Skeletal muscle cell (primary cell): Measurements from ENCODE around the gene CARD11.

ENCODE experiments used
- DNase-seq: peaks from one replicate; pipeline ENCODE4 v3.0.0-alpha.2; 2010; ENCODE audit warnings: low read depth
- H3K4me3 ChIP-seq: 2 replicates; pipeline ENCODE4 v1.5.1; 2011; ENCODE audit warnings: low read depth, mild to moderate bottlenecking, control low read depth, low read length, moderate library complexity

The CARD11 gene

GRCh38 chr7:2897023-2897422 lies 146.6 kb downstream of the CARD11 start:
- DNase-seq: no peak
- no peak overlapping the region for H3K4me3 ChIP-seq

- no peak for DNase-seq
- no peak overlapping the region for H3K4me3 ChIP-seq
These were observed 147.5 kb downstream of the CARD11 start for GRCh38 chr7:2896131-2896530.

- H3K4me3 ChIP-seq: no peak overlapping the region
These were observed 149.3 kb downstream of the CARD11 start for GRCh38 chr7:2894118-2894940.

GRCh38 chr7:2893411-2893861 lies 150.2 kb downstream of the CARD11 start:
- H3K4me3 ChIP-seq: no peak overlapping the region
- no peak for DNase-seq

More at GRCh38 chr7:2894118-2894940, 149.3 kb downstream of the CARD11 start:
- no peak for DNase-seq

- H3K4me3 ChIP-seq: no peak overlapping the region
- peak; percentile 10 for DNase-seq
These were observed 151.1 kb downstream of the CARD11 start for GRCh38 chr7:2892549-2892948.

- no peak overlapping the region for H3K4me3 ChIP-seq
- no peak for DNase-seq
These were observed 155.9 kb downstream of the CARD11 start for GRCh38 chr7:2887816-2888215.

- H3K4me3 ChIP-seq: no peak overlapping the region
- DNase-seq: peak; percentile 53
These were observed 156.8 kb downstream of the CARD11 start for GRCh38 chr7:2886900-2887299.

GRCh38 chr7:2886391-2886790 lies 157.3 kb downstream of the CARD11 start:
- no peak overlapping the region for H3K4me3 ChIP-seq
- DNase-seq: no peak

- H3K4me3 ChIP-seq: no peak overlapping the region
- no peak for DNase-seq
These were observed 159.5 kb downstream of the CARD11 start for GRCh38 chr7:2884161-2884560.

- no peak overlapping the region for H3K4me3 ChIP-seq
- DNase-seq: no peak
These were observed 160.6 kb downstream of the CARD11 start for GRCh38 chr7:2883101-2883500.

GRCh38 chr7:2882111-2882510 lies 161.6 kb downstream of the CARD11 start:
- no peak for DNase-seq
- H3K4me3 ChIP-seq: no peak overlapping the region

- DNase-seq: no peak
- no peak overlapping the region for H3K4me3 ChIP-seq
These were observed 162.7 kb downstream of the CARD11 start for GRCh38 chr7:2880874-2881533.

- no peak overlapping the region for H3K4me3 ChIP-seq
These were observed 163.6 kb downstream of the CARD11 start for GRCh38 chr7:2880051-2880450.

GRCh38 chr7:2879354-2879753 lies 164.3 kb downstream of the CARD11 start:
- DNase-seq: no peak
- no peak overlapping the region for H3K4me3 ChIP-seq

More at GRCh38 chr7:2880051-2880450, 163.6 kb downstream of the CARD11 start:
- DNase-seq: no peak

- H3K4me3 ChIP-seq: no peak overlapping the region
- no peak for DNase-seq
These were observed 165.4 kb downstream of the CARD11 start for GRCh38 chr7:2878306-2878705.

GRCh38 chr7:2876031-2876731 lies 167.5 kb downstream of the CARD11 start:
- no peak overlapping the region for H3K4me3 ChIP-seq
- peak; percentile 67 for DNase-seq

- no peak overlapping the region for H3K4me3 ChIP-seq
- peak; percentile 87 for DNase-seq
These were observed 169.7 kb downstream of the CARD11 start for GRCh38 chr7:2873686-2874551.

GRCh38 chr7:2873146-2873545 lies 170.5 kb downstream of the CARD11 start:
- DNase-seq: no peak
- no peak overlapping the region for H3K4me3 ChIP-seq

- no peak overlapping the region for H3K4me3 ChIP-seq
- DNase-seq: no peak
These were observed 171.3 kb downstream of the CARD11 start for GRCh38 chr7:2872296-2872874.
